Tibial nerve (tissue), 4 donors: ENCODE results near the gene ZFYVE19.

Experiments used
- CTCF ChIP-seq, 5 experiments: fragments of 200-600 bp in 3 of 5; fragments of 450-650 bp in 2 of 5; sonication (generic) in 3 of 5; IDR thresholded peaks; one replicate each; pipeline ENCODE4 v1.5.1; 2016 to 2019; ENCODE audit warnings: antibody characterized with exemption in 5 of 5, mild to moderate bottlenecking in 3 of 5, moderate library complexity in 2 of 5
- EP300 ChIP-seq, 2 donors: sonication (generic); formaldehyde crosslinking; IDR thresholded peaks; one replicate each; pipeline ENCODE4 v1.6.1; 2017; ENCODE audit warnings: antibody characterized with exemption in 2 of 2, mild to moderate bottlenecking in 1 of 2
- POLR2A ChIP-seq, 2 donors: fragments of 450-650 bp; IDR thresholded peaks; one replicate each; pipeline ENCODE4 v1.6.1; 2017; ENCODE audit warnings: antibody characterized with exemption in 2 of 2, mild to moderate bottlenecking in 2 of 2, moderate library complexity in 2 of 2

- TF ChIP-seq CTCF (IDR thresholded peaks at IDR 0.05) (no peak), POLR2A (IDR thresholded peaks at IDR 0.05) (no peak), EP300 (IDR thresholded peaks at IDR 0.05) (no peak)
Measured at GRCh38 chr15:40845036-40845435, 38.1 kb downstream of the ZFYVE19 start.
